MG63 (cell line): Measurements from ENCODE around the gene IFT88. TPM values are rescaled to one million over a fixed set of nuclear protein-coding genes. Genes with fewer than 3 reads are reported as not detected.
A peak's percentile ranks its signal among the peaks of the same experiment; 100 is the strongest.

Experiments used
- DNase-seq: peaks from one replicate; pipeline ENCODE4 v3.0.0-alpha.2; 2020
- H3K27me3 ChIP-seq: fragments of 250-450 bp; sonication (Bioruptor Pico); 2 replicates; pipeline ENCODE4 v1.5.1; 2020; ENCODE audit warnings: mild to moderate bottlenecking, moderate library complexity
- H3K36me3 ChIP-seq: fragments of 250-450 bp; sonication (Bioruptor Pico); 2 replicates; pipeline ENCODE4 v1.5.1; 2020; ENCODE audit warnings: mild to moderate bottlenecking, moderate library complexity
- H3K4me3 ChIP-seq: fragments of 250-450 bp; sonication (Bioruptor Pico); 2 replicates; pipeline ENCODE4 v1.5.1; 2020; ENCODE audit warnings: mild to moderate bottlenecking, moderate library complexity
- H3K9me3 ChIP-seq: fragments of 250-450 bp; sonication (Bioruptor Pico); 2 replicates; pipeline ENCODE4 v1.5.1; 2020; ENCODE audit warnings: mild to moderate bottlenecking, moderate library complexity
- total RNA-seq: library from RNA; depleted of rRNA; stranded (reverse); fragments of >200 nt; shearing (Covaris generic); gene quantifications from 2 replicates; pipeline ENCODE4 v1.2.3, GENCODE V29; 2014; ENCODE audit warnings: low replicate concordance

The IFT88 gene
- total RNA-seq, 1 experiment from 2014 or later, result 9.8 TPM

- Histone ChIP-seq H3K4me3 (no peak overlapping the region), H3K36me3 (no peaks in the 10 kb centered on the region), H3K9me3 (no peaks in the 10 kb centered on the region), H3K27me3 (no peaks in the 10 kb centered on the region)
- DNase-seq, result no peak
These were observed 8.0 kb upstream of the IFT88 start for GRCh38 chr13:20558982-20559381.

DNA sequence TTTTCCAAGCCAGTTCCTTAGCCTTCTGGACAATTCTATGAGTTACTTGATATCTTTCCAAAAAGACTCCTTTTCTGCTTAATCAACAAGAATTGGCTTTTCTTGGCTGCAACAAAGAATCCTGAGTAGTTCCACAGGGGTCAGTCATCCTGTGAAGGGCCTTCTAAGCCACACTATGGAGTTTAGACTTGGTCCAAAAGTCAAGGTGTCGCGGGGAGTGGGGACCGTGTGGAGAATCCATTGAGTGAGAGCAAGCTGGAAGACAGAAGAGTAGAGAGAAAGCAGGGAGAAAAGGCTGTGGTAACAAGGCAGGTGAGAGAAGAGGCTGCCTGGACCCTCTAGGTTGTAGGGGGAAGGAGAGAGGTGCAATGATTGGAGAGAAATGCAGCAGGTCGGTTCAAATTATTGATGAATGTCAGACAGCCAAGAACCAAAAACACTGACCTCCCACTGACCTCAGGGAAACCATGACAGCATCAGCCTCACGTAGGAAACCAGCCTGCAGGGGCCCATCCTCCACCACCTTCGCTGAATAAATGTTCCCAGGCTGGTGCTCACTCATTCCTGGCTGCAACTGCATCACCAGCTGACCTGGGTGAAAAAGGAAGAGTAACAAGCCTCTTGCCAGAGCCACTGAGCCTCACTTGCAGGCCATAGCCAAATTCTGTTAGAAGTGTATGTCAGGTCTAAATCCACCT is 7.1 kb upstream of the IFT88 start:
- Histone ChIP-seq H3K9me3 (no peaks in the 10 kb centered on the region), H3K4me3 (no peak overlapping the region), H3K27me3 (no peaks in the 10 kb centered on the region), H3K36me3 (no peaks in the 10 kb centered on the region)
- DNase-seq, result no peak

- no peak overlapping the region for H3K4me3 ChIP-seq
- no peak for DNase-seq
- no peaks in the 10 kb centered on the region for H3K27me3 ChIP-seq
- no peaks in the 10 kb centered on the region for H3K36me3 ChIP-seq
- H3K9me3 ChIP-seq, result peaks cover 4% of the 10 kb centered on the region; the same call in 1 of the 2 replicates
These were observed 5.2 kb upstream of the IFT88 start for GRCh38 chr13:20561741-20562140.

- H3K36me3 ChIP-seq, result no peaks in the 10 kb centered on the region
- H3K4me3 ChIP-seq, result no peak overlapping the region
- peaks cover 4% of the 10 kb centered on the region; the same call in 1 of the 2 replicates for H3K9me3 ChIP-seq
- H3K27me3 ChIP-seq, result no peaks in the 10 kb centered on the region
- DNase-seq, result no peak
These were observed 1.7 kb upstream of the IFT88 start for GRCh38 chr13:20565115-20565736.

- Histone ChIP-seq H3K4me3 (peak overlapping the region; percentile 94), H3K27me3 (no peaks in the 10 kb centered on the region), H3K36me3 (no peaks in the 10 kb centered on the region), H3K9me3 (peaks cover 4% of the 10 kb centered on the region; the same call in 1 of the 2 replicates)
- DNase-seq, result no peak
These were observed 474 bp upstream of the IFT88 start for GRCh38 chr13:20566468-20566897.

GRCh38 chr13:20567881-20568528 is 1.0 kb downstream of the IFT88 start:
- Histone ChIP-seq H3K4me3 (peak overlapping the region; percentile 94), H3K36me3 (no peaks in the 10 kb centered on the region), H3K9me3 (peaks cover 4% of the 10 kb centered on the region; the same call in 1 of the 2 replicates), H3K27me3 (no peaks in the 10 kb centered on the region)
- DNase-seq, result no peak

DNA sequence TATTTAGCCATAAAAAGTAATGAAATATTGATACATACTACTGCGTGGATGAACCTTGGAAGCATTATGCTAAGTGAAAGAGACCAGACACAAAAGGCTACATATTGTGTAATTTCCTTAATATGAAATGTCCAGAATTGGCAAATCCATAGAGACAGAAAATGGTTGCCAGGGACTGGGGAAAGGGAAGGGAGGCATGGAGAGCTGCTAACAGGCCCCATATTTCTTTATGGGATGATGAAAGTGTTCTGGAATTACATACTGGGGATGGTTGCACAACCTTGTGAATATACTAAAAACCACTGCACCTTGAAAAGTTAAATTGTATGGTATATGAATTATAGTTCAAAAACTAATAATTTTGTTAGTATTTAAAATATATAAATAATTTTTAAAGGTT is 3.6 kb downstream of the IFT88 start:
- no peak for DNase-seq
- H3K9me3 ChIP-seq, result peaks cover 3% of the 10 kb centered on the region; the same call in 1 of the 2 replicates
- no peak overlapping the region for H3K4me3 ChIP-seq
- no peaks in the 10 kb centered on the region for H3K27me3 ChIP-seq
- H3K36me3 ChIP-seq, result peaks cover 4% of the 10 kb centered on the region; the same call in 1 of the 2 replicates

DNA sequence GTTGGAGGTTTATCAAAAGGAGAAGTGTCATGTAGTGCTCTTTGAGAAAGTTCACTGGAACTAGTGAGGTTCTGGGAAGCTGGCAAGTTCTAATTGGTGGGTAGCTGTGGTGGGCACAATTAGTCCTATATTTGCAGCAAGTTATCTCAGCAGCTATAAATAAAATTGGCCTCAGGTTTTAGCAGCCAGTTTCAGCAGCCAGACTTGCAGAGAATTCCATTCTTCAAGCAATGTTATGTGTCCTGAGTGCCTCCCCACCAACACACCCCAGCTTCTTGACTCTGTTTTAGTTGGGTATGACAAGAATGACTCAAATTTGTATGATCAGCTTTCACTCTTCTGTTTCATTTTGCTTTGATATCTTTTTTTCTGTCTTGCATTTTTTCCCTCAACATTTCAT is 4.7 kb downstream of the IFT88 start:
- Histone ChIP-seq H3K9me3 (peaks cover 2% of the 10 kb centered on the region; the same call in 1 of the 2 replicates), H3K27me3 (no peaks in the 10 kb centered on the region), H3K4me3 (no peak overlapping the region), H3K36me3 (peaks cover 6% of the 10 kb centered on the region; the same call in 1 of the 2 replicates)
- DNase-seq, result no peak

DNA sequence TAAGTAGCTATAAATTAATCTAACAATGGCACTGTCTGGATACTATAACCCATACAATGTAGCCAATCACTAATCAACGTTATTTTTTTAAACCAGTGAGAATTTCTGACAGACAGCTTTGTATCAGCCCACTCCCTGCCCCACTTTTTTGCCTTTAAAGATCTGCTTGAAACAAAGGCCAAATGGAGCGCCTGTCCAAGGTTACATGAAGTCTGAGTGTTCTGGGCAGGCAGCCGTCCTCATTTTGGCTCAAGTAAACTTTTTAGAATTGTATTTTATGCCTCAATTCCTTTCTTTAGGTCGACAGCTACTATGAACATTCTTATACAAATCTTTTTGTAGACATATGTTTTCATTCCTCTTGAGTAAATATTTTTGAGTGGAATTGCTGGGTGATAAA is 6.2 kb downstream of the IFT88 start:
- H3K4me3 ChIP-seq, result no peak overlapping the region
- no peaks in the 10 kb centered on the region for H3K27me3 ChIP-seq
- peaks cover 6% of the 10 kb centered on the region; the same call in 1 of the 2 replicates for H3K36me3 ChIP-seq
- no peak for DNase-seq
- peaks cover 5% of the 10 kb centered on the region; the same call in 1 of the 2 replicates for H3K9me3 ChIP-seq

DNA sequence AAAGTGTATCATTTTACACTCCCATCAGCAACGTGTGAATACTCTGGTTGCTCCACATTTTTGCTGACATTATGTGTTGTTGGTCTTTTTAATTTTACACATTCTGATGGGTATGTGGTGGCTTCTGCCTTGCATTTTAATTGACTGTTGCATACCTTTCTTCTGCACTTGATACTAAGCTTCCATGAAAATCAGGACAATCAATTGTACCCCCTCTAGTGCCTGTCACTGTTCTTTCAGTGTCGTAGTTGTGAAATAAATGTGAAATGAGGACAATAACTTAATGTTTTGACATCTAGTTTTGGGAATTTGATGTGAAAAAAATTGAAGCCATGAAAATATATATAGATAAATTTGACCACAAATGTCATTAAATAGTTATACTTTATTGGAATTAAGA is 6.7 kb downstream of the IFT88 start:
- Histone ChIP-seq H3K9me3 (peaks cover 5% of the 10 kb centered on the region; the same call in 1 of the 2 replicates), H3K27me3 (no peaks in the 10 kb centered on the region), H3K36me3 (peaks cover 6% of the 10 kb centered on the region), H3K4me3 (no peak overlapping the region)
- no peak for DNase-seq

DNA sequence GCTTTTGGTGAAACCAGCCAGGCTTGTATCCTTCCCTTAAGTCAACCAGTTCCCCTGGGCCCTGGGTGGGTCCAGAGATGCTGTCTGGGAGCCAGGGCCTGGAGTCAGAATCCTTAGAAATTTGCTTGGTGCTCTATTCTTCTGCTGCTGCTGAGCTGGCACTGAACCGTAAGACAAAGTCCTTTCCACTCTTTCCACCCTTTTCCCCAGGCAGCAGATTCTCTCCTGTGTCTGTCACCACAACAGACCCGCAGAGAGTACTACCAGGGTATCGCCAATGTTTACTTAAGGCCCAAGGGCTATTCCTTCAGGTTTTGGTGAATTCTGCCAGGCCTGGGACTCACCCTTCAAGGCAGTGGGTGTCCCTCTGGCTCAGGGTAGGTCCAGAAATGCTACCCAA is 12.2 kb downstream of the IFT88 start:
- peaks cover 25% of the 10 kb centered on the region for H3K36me3 ChIP-seq
- H3K4me3 ChIP-seq, result no peak overlapping the region

DNA sequence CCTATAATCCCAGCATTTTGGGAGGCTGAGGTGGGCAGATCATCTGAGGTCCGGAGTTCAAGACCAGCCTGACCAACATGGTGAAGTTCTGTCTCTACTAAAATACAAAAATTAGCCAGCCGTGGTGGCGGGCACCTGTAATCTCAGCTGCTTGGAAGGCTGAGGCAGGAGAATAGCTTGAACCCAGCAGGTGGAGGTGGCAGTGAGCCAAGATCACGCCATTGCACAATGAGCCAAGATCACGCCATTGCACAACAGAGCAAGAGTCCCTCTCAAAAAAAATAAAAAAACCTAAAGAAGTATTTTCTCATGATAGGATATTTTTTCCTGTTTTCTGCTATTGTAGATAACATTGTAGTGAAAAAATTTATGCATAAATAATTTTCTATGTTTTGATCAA is 13.3 kb downstream of the IFT88 start:
- H3K36me3 ChIP-seq, result peaks cover 26% of the 10 kb centered on the region
- H3K9me3 ChIP-seq, result peaks cover 10% of the 10 kb centered on the region
- no peak for DNase-seq
- no peaks in the 10 kb centered on the region for H3K27me3 ChIP-seq
- no peak overlapping the region for H3K4me3 ChIP-seq

More for the DNA sequence above, 12.2 kb downstream of the IFT88 start:
- no peaks in the 10 kb centered on the region for H3K27me3 ChIP-seq
- H3K9me3 ChIP-seq, result peaks cover 10% of the 10 kb centered on the region
- no peak for DNase-seq

DNA sequence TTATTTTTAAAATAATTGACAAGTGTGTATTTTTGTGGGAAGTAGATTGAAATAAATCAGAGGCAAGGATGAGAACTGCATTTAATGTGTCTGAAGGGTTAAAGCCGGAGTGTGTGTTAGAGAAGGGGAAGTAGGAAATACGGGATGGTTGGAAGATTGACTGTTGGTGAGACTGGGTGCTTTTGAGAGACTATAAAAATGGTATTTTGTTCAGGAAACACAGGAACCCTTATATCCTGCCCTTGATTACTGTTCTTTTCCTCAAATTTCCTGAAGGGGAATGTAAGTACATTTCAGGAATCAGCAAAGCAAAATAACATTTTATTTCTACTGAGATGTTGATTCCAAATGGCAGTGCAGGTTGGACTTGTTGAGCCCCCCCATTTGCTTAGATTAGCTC is 15.1 kb downstream of the IFT88 start:
- H3K4me3 ChIP-seq, result no peak overlapping the region
- H3K36me3 ChIP-seq, result peaks cover 22% of the 10 kb centered on the region
- no peak for DNase-seq
- no peaks in the 10 kb centered on the region for H3K27me3 ChIP-seq
- peaks cover 8% of the 10 kb centered on the region for H3K9me3 ChIP-seq

- H3K4me3 ChIP-seq, result no peak overlapping the region
- DNase-seq, result no peak
- H3K36me3 ChIP-seq, result peaks cover 20% of the 10 kb centered on the region
- peaks cover 6% of the 10 kb centered on the region for H3K9me3 ChIP-seq
- no peaks in the 10 kb centered on the region for H3K27me3 ChIP-seq
These were observed 16.9 kb downstream of the IFT88 start for GRCh38 chr13:20583803-20584293.

GRCh38 chr13:20585371-20585770 is 18.4 kb downstream of the IFT88 start:
- no peak for DNase-seq
- Histone ChIP-seq H3K4me3 (no peak overlapping the region), H3K9me3 (peaks cover 6% of the 10 kb centered on the region), H3K36me3 (peaks cover 17% of the 10 kb centered on the region), H3K27me3 (no peaks in the 10 kb centered on the region)

DNA sequence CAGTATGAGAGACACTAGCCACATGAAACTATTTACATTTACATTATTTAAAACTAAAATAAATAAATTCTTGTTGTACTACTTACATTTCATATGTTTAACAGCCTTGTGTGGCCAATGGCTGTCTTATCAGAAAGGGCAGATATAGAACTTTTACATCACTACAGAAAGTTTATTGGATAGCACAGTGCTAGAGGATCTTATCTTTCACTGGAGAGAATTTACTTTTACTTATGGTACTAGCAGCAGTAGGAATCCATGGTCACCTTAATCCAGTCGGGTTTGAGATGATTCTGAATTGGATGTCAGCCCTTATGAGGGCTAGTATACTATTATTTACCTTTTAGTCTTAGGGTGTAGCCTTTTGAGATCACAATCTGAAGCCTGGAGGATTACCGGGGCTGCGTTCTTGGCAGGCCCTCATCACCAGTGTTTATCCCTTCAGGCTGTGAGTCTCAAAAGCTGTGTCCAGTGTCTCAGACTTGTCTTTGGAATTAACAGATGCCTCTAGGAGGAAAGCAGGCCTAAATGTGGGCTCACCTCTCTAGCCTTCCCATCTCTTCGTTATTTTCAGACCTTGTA is 21.7 kb downstream of the IFT88 start:
- H3K27me3 ChIP-seq, result no peaks in the 10 kb centered on the region
- no peak for DNase-seq
- H3K9me3 ChIP-seq, result peaks cover 4% of the 10 kb centered on the region
- peaks cover 8% of the 10 kb centered on the region for H3K36me3 ChIP-seq
- H3K4me3 ChIP-seq, result no peak overlapping the region

DNA sequence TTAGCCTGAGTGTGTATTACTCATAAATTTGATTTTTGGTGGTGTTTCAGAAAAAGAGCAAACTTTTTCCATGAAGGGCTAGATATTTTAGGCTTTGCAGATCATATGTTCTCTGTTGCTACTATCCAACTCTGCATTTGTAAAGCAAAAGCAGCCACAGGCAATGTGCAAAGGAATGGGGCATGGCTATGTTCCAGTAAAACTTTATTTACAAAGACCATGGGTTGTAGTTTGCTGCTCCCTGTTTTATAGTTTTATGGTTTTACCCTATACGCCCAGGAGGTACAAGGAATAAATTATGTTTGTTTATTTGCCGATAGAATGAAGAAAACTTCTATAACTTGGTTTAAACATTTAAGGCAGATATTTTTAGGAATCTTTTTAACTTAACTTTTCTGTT is 23.6 kb downstream of the IFT88 start:
- DNase-seq, result no peak
- Histone ChIP-seq H3K9me3 (no peaks in the 10 kb centered on the region), H3K27me3 (no peaks in the 10 kb centered on the region), H3K4me3 (no peak overlapping the region), H3K36me3 (no peaks in the 10 kb centered on the region)
